Osteoblast (primary cell): ENCODE results near the gene UBXN10. TPM values are rescaled to one million over a fixed set of nuclear protein-coding genes. Genes with fewer than 3 reads are reported as not detected.

Experiments used
- DNase-seq: peaks from one replicate; pipeline ENCODE4 v3.0.0; 2011; ENCODE audit warnings: low spot score, mixed read lengths; ENCODE audit not compliant: insufficient read length; ENCODE audit errors: missing footprints
- H2AFZ ChIP-seq: 2 replicates; pipeline ENCODE4 v1.6.0; 2011; ENCODE audit warnings: mild to moderate bottlenecking, low read length
- H3K27ac ChIP-seq: 2 replicates; pipeline ENCODE4 v1.5.1; 2011; ENCODE audit warnings: mild to moderate bottlenecking, low read depth, low read length, moderate library complexity
- H3K27me3 ChIP-seq: 2 replicates; pipeline ENCODE4 v1.6.0; 2012; ENCODE audit warnings: mild to moderate bottlenecking, control low read depth, inconsistent platforms, low read length, moderate library complexity; ENCODE audit not compliant: insufficient read depth
- H3K36me3 ChIP-seq: 2 replicates; pipeline ENCODE4 v1.5.1; 2011; ENCODE audit warnings: mild to moderate bottlenecking, low read length, control low read depth, moderate library complexity; ENCODE audit not compliant: insufficient read depth
- H3K4me1 ChIP-seq: 2 replicates; pipeline ENCODE4 v1.5.1; 2011; ENCODE audit warnings: mild to moderate bottlenecking, low read length, control low read depth, moderate library complexity; ENCODE audit not compliant: insufficient read depth
- H3K4me2 ChIP-seq: 2 replicates; pipeline ENCODE4 v1.6.0; 2011; ENCODE audit warnings: mild to moderate bottlenecking, low read length; ENCODE audit not compliant: insufficient read depth
- H3K4me3 ChIP-seq: fragments of 200-600 bp; sonication (generic); 3 replicates; pipeline ENCODE4 v1.5.1; 2012; ENCODE audit warnings: mild to moderate bottlenecking, low read length, inconsistent platforms; ENCODE audit not compliant: insufficient read depth
- H3K79me2 ChIP-seq: 2 replicates; pipeline ENCODE4 v1.6.0; 2012; ENCODE audit warnings: mild to moderate bottlenecking, low read length, control low read depth, inconsistent platforms; ENCODE audit not compliant: insufficient read depth
- H3K9me3 ChIP-seq: 2 replicates; pipeline ENCODE4 v1.5.1; 2011; ENCODE audit warnings: low read depth, low read length, control low read depth
- H4K20me1 ChIP-seq: 2 replicates; pipeline ENCODE4 v1.6.0; 2012; ENCODE audit warnings: mild to moderate bottlenecking, low read length, control low read depth; ENCODE audit not compliant: insufficient read depth
- total RNA-seq: library from RNA; depleted of rRNA; stranded (reverse); fragments of >200 nt; gene quantifications from 2 replicates; pipeline ENCODE4 v1.2.3, GENCODE V29; 2012
- TF ChIP-seq, protein P1 (sequence below): IDR thresholded peaks from 2 replicates; pipeline ENCODE4 v1.5.1; 2011; ENCODE audit warnings: mild to moderate bottlenecking, low read depth, low read length, moderate library complexity; ENCODE audit errors: extremely low read depth

The UBXN10 gene
- total RNA-seq, 1 donor, result under 0.01 TPM

- Histone ChIP-seq H3K79me2 (no peaks in the 10 kb centered on the region), H3K9me3 (no peaks in the 10 kb centered on the region), H2AFZ (no peak overlapping the region), H4K20me1 (no peaks in the 10 kb centered on the region), H3K27ac (no peak overlapping the region), H3K4me2 (no peak overlapping the region), H3K27me3 (peaks cover 3% of the 10 kb centered on the region), H3K36me3 (no peaks in the 10 kb centered on the region), H3K4me1 (peaks cover 13% of the 10 kb centered on the region), H3K4me3 (no peak overlapping the region)
- TF ChIP-seq, protein P1, sequence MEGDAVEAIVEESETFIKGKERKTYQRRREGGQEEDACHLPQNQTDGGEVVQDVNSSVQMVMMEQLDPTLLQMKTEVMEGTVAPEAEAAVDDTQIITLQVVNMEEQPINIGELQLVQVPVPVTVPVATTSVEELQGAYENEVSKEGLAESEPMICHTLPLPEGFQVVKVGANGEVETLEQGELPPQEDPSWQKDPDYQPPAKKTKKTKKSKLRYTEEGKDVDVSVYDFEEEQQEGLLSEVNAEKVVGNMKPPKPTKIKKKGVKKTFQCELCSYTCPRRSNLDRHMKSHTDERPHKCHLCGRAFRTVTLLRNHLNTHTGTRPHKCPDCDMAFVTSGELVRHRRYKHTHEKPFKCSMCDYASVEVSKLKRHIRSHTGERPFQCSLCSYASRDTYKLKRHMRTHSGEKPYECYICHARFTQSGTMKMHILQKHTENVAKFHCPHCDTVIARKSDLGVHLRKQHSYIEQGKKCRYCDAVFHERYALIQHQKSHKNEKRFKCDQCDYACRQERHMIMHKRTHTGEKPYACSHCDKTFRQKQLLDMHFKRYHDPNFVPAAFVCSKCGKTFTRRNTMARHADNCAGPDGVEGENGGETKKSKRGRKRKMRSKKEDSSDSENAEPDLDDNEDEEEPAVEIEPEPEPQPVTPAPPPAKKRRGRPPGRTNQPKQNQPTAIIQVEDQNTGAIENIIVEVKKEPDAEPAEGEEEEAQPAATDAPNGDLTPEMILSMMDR, result no peak
- DNase-seq, result peak; percentile 73
These were observed 36.1 kb upstream of the UBXN10 start for GRCh38 chr1:20149601-20150325.

GRCh38 chr1:20150326-20150705 lies 35.6 kb upstream of the UBXN10 start:
- Histone ChIP-seq H4K20me1 (no peaks in the 10 kb centered on the region), H3K4me1 (peaks cover 13% of the 10 kb centered on the region), H3K4me2 (no peak overlapping the region), H3K27ac (no peak overlapping the region), H2AFZ (no peak overlapping the region), H3K27me3 (peaks cover 3% of the 10 kb centered on the region), H3K79me2 (no peaks in the 10 kb centered on the region), H3K36me3 (no peaks in the 10 kb centered on the region), H3K4me3 (no peak overlapping the region), H3K9me3 (no peaks in the 10 kb centered on the region)
- DNase-seq, result no peak
- TF ChIP-seq, protein P1, result no peak

DNA sequence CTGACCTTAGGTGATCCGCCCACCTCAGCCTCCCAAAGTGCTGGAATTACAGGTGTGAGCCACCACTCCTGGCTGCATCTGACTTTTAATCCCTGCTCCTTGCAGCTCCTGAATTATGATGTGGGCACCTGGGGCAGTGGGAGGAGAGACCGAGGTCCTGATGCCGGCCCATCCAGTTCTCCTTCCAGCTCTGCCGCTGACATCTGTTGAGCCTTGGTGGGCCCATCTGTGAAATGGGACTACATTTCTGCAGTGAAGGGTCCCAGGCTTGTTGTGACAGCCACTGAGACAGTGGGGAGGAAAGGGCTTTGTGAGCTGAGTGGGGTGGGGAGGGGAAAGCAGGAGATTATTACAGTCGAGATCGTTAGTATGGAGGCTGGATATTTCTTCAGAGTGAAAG lies 34.9 kb upstream of the UBXN10 start:
- Histone ChIP-seq H3K79me2 (no peaks in the 10 kb centered on the region), H3K4me2 (no peak overlapping the region), H3K4me1 (peaks cover 13% of the 10 kb centered on the region), H3K27me3 (peaks cover 3% of the 10 kb centered on the region), H3K36me3 (no peaks in the 10 kb centered on the region), H2AFZ (no peak overlapping the region), H3K4me3 (no peak overlapping the region), H3K27ac (no peak overlapping the region), H4K20me1 (no peaks in the 10 kb centered on the region), H3K9me3 (no peaks in the 10 kb centered on the region)
- DNase-seq, result peak; percentile 78
- TF ChIP-seq, protein P1, result no peak

DNA sequence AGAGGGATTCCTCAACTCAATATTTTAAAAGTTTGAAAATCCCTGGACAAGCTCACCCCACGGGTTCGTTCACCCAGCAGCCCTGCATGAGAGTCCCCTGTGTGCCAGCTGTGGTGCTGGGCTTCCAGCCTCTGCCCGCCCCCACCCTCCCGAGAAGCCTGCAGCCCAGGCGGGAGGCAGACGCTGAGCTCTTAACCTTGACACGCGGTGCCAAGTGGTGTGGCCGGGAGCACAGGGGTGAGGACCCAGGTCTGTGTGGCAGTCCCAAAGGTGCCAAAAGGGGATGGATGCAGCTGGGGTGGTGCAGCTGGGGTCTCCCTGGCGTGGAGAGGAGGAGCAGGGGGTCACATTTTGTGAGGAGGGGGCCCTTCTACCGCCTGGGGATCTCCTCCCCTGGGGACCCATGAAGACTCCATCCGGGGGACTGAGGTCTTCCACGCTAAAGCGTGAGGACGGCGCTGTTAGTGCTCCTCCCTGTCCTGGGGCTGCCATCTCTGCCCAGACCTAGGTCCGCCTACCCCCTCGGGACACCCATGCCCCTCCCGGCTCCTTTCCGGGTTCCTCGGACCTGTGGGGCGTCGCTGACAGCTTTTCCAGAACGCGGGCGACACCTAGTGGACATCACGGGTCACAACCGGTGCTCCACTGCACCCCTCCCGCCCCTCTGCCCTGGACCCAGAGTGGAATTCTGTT lies 33.8 kb upstream of the UBXN10 start:
- Histone ChIP-seq H3K4me1 (peaks cover 13% of the 10 kb centered on the region), H3K27me3 (no peaks in the 10 kb centered on the region), H2AFZ (peak overlapping the region; percentile 92), H3K4me3 (peak overlapping the region; percentile 63), H3K9me3 (no peaks in the 10 kb centered on the region), H3K36me3 (no peaks in the 10 kb centered on the region), H3K4me2 (peak overlapping the region; percentile 83), H3K27ac (no peak overlapping the region), H3K79me2 (no peaks in the 10 kb centered on the region), H4K20me1 (no peaks in the 10 kb centered on the region)
- TF ChIP-seq, protein P1, result peak; percentile 85
- peak; percentile 99 for DNase-seq
